ENCODE data around the gene OFD1.

OFD1 gene, protein sequence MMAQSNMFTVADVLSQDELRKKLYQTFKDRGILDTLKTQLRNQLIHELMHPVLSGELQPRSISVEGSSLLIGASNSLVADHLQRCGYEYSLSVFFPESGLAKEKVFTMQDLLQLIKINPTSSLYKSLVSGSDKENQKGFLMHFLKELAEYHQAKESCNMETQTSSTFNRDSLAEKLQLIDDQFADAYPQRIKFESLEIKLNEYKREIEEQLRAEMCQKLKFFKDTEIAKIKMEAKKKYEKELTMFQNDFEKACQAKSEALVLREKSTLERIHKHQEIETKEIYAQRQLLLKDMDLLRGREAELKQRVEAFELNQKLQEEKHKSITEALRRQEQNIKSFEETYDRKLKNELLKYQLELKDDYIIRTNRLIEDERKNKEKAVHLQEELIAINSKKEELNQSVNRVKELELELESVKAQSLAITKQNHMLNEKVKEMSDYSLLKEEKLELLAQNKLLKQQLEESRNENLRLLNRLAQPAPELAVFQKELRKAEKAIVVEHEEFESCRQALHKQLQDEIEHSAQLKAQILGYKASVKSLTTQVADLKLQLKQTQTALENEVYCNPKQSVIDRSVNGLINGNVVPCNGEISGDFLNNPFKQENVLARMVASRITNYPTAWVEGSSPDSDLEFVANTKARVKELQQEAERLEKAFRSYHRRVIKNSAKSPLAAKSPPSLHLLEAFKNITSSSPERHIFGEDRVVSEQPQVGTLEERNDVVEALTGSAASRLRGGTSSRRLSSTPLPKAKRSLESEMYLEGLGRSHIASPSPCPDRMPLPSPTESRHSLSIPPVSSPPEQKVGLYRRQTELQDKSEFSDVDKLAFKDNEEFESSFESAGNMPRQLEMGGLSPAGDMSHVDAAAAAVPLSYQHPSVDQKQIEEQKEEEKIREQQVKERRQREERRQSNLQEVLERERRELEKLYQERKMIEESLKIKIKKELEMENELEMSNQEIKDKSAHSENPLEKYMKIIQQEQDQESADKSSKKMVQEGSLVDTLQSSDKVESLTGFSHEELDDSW

GRCh38 chrX:13734278-13735172, at the start of gene OFD1, which contains the start of gene TRAPPC2:
Gene OFD1, plus strand, starts transcription at chrX:13734748. Its CDS starts 324 bp downstream, at chrX:13735072.
Gene TRAPPC2, minus strand, starts transcription at chrX:13734620. Its CDS starts 14,657 bp downstream, at chrX:13719963.
- Histone ChIP-seq H3K4me1 (ENCODE audit: control insufficient read depth, low read depth, low read length) (peaks cover 6% of the 10 kb centered on the region), H3K36me3 (ENCODE audit: control insufficient read depth, low read depth, low read length) (peaks cover 27% of the 10 kb centered on the region)

DNA sequence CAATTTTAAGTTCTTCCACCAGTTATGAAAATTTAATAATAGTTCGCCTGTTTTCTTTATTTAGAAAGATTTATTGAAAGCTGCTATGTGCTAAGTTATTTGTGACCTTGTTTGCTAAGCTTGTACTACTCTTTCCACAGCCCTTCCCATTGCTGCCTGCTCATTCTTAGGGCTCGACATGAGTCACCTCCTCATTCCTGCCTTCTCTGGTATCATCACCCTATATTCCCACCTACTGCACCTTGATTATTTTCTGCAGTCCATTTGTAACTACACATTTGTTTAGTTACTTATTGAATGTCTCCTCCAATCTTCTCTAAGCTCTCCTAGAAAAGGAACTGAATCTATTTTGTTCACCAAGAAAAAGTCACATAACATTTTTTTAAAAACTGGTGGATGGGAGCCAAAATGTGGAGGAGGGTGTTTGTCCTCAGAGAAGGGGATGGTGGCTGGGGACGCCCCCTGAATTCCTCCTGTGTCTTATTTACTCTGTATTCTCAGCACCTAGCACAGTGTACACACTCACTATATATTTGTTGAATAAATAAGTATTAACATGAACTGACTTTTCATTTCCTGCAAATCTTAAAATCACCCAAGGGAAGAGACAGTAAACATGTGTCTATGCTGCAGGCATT, 49.3 kb upstream of the OFD1 start:
- Histone ChIP-seq H3K9ac (ENCODE audit: low read length) (no peak overlapping the region), H3K4me1 (ENCODE audit: control insufficient read depth, low read depth, low read length) (peaks cover 3% of the 10 kb centered on the region), H3K9me3 (ENCODE audit: control insufficient read depth, low read depth, low read length) (no peaks in the 10 kb centered on the region), H3K36me3 (ENCODE audit: control insufficient read depth, low read depth, low read length) (no peaks in the 10 kb centered on the region), H3K27me3 (ENCODE audit: control insufficient read depth, insufficient read depth, low read length) (peaks cover 15% of the 10 kb centered on the region), H3K27ac (ENCODE audit: low read length) (no peak overlapping the region), H3K4me3 (ENCODE audit: low read length) (no peak overlapping the region)

More at GRCh38 chrX:13734278-13735172, at the start of gene OFD1, which contains the start of gene TRAPPC2:
- no peaks in the 10 kb centered on the region for H3K27me3 ChIP-seq (ENCODE audit: control insufficient read depth, insufficient read depth, low read length)
- H3K9me3 ChIP-seq (ENCODE audit: control insufficient read depth, low read depth, low read length): no peaks in the 10 kb centered on the region
- H3K27ac ChIP-seq (ENCODE audit: low read length): peak within 1 kb of the TSS; percentile 91
- H3K9ac ChIP-seq (ENCODE audit: low read length): peak within 1 kb of the TSS; percentile 96
- peak within 1 kb of the TSS; percentile 99 for H3K4me3 ChIP-seq (ENCODE audit: low read length)

GRCh38 chrX:13687203-13687602, 47.3 kb upstream of the OFD1 start:
- no peaks in the 10 kb centered on the region for H3K36me3 ChIP-seq (ENCODE audit: control insufficient read depth, low read depth, low read length)
- peaks cover 12% of the 10 kb centered on the region for H3K4me1 ChIP-seq (ENCODE audit: control insufficient read depth, low read depth, low read length)
- peaks cover 15% of the 10 kb centered on the region for H3K27me3 ChIP-seq (ENCODE audit: control insufficient read depth, insufficient read depth, low read length)
- H3K4me3 ChIP-seq (ENCODE audit: low read length): no peak overlapping the region
- no peak overlapping the region for H3K9ac ChIP-seq (ENCODE audit: low read length)
- no peak overlapping the region for H3K27ac ChIP-seq (ENCODE audit: low read length)
- no peaks in the 10 kb centered on the region for H3K9me3 ChIP-seq (ENCODE audit: control insufficient read depth, low read depth, low read length)

- no peaks in the 10 kb centered on the region for H3K36me3 ChIP-seq (ENCODE audit: control insufficient read depth, low read depth, low read length)
- H3K4me1 ChIP-seq (ENCODE audit: control insufficient read depth, low read depth, low read length): peaks cover 25% of the 10 kb centered on the region
- peaks cover 15% of the 10 kb centered on the region for H3K27me3 ChIP-seq (ENCODE audit: control insufficient read depth, insufficient read depth, low read length)
- H3K9me3 ChIP-seq (ENCODE audit: control insufficient read depth, low read depth, low read length): no peaks in the 10 kb centered on the region
- H3K9ac ChIP-seq (ENCODE audit: low read length): peak overlapping the region; percentile 91
- H3K4me3 ChIP-seq (ENCODE audit: low read length): peak overlapping the region; percentile 97
- H3K27ac ChIP-seq (ENCODE audit: low read length): no peak overlapping the region
Measured at GRCh38 chrX:13688384-13688957, 46.1 kb upstream of the OFD1 start.

GRCh38 chrX:13688958-13689740, 45.4 kb upstream of the OFD1 start, which contains the start of gene RAB9A:
Gene RAB9A, plus strand, starts transcription at chrX:13689128. Its CDS starts 19,619 bp downstream, at chrX:13708747.
- peak within 1 kb of the TSS; percentile 91 for H3K9ac ChIP-seq (ENCODE audit: low read length)
- no peaks in the 10 kb centered on the region for H3K9me3 ChIP-seq (ENCODE audit: control insufficient read depth, low read depth, low read length)
- no peaks in the 10 kb centered on the region for H3K36me3 ChIP-seq (ENCODE audit: control insufficient read depth, low read depth, low read length)
- H3K27ac ChIP-seq (ENCODE audit: low read length): peak within 1 kb of the TSS; percentile 63
- peak within 1 kb of the TSS; percentile 97 for H3K4me3 ChIP-seq (ENCODE audit: low read length)
- H3K4me1 ChIP-seq (ENCODE audit: control insufficient read depth, low read depth, low read length): peaks cover 31% of the 10 kb centered on the region
- H3K27me3 ChIP-seq (ENCODE audit: control insufficient read depth, insufficient read depth, low read length): peaks cover 15% of the 10 kb centered on the region

DNA sequence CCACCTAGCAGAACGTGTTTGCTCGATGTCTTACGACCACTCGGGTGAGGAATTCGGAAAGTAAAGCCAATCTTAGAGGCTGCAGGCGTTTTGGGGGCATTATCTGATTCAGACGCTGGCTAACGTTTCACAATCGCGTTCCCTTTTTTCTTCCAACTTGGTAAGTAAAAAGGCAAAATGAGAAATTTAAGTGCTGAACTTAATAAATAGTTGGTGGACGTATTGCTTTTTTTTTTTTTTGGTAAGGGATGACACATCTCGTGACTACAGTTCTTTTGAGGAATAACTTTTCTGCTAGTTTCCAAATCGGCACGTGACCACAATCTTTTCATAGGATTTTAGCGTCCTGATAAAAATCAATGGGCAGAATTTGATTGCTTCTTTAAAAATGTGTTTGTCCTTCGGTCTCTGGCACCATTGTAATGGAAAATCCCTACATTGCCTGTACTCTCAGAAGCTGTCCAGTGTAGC, 44.8 kb upstream of the OFD1 start:
- Histone ChIP-seq H3K36me3 (ENCODE audit: control insufficient read depth, low read depth, low read length) (no peaks in the 10 kb centered on the region), H3K4me1 (ENCODE audit: control insufficient read depth, low read depth, low read length) (peaks cover 38% of the 10 kb centered on the region), H3K4me3 (ENCODE audit: low read length) (peak overlapping the region; percentile 97), H3K9me3 (ENCODE audit: control insufficient read depth, low read depth, low read length) (no peaks in the 10 kb centered on the region), H3K27ac (ENCODE audit: low read length) (peak overlapping the region; percentile 63), H3K9ac (ENCODE audit: low read length) (peak overlapping the region; percentile 91), H3K27me3 (ENCODE audit: control insufficient read depth, insufficient read depth, low read length) (peaks cover 15% of the 10 kb centered on the region)

DNA sequence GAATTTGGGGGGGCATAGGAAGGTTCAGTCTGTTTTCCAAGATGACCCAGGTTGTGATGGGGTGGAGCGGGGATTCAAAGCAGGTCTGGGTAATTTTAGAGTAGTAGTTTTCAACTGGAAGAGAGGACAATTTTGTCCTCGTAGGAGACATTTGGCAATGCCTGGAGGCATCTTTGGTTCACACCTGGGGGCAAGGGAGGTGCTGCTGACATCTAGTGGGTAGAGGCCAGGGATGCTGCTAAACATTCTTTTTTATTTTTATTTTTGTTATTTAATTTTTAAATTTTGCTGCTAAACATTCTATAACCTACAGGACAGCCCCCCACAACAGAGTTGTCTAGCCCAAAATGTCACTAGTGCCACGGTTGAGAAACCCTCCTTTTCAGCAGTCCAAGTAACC, 43.7 kb upstream of the OFD1 start:
- Histone ChIP-seq H3K4me1 (ENCODE audit: control insufficient read depth, low read depth, low read length) (peaks cover 40% of the 10 kb centered on the region), H3K4me3 (ENCODE audit: low read length) (peak overlapping the region; percentile 97), H3K9ac (ENCODE audit: low read length) (peak overlapping the region; percentile 91)

DNA sequence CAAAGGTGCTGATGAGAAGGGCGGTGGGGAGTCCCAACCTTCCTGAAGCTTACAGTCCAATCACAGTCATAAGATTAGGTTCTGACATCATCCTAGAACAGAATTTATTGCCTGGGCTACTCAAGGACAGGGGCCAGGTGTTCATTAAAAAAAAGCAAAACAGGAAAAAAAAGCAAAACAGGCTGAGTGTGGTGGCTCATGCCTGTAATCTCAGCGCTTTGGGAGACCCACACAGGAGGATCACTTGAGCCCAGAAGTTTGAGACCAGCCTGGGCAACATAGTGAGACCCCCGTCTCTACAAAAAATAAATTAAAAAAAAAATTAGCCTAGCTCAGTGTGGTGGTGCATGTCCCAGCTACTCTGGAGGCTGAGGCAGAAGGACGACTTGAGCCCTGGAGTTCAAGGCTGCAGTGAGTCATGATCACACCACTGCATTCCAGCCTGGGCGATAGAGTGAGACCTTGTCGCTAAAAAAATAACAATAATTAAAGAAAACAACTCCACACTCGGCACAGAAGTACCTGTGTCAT, 42.6 kb upstream of the OFD1 start:
- H3K4me1 ChIP-seq (ENCODE audit: control insufficient read depth, low read depth, low read length): peaks cover 40% of the 10 kb centered on the region
- no peak overlapping the region for H3K4me3 ChIP-seq (ENCODE audit: low read length)
- no peak overlapping the region for H3K27ac ChIP-seq (ENCODE audit: low read length)

More for the DNA sequence above, 43.7 kb upstream of the OFD1 start:
- H3K27ac ChIP-seq (ENCODE audit: low read length): no peak overlapping the region
- no peaks in the 10 kb centered on the region for H3K9me3 ChIP-seq (ENCODE audit: control insufficient read depth, low read depth, low read length)
- H3K27me3 ChIP-seq (ENCODE audit: control insufficient read depth, insufficient read depth, low read length): peaks cover 15% of the 10 kb centered on the region
- no peaks in the 10 kb centered on the region for H3K36me3 ChIP-seq (ENCODE audit: control insufficient read depth, low read depth, low read length)

GRCh38 chrX:13692771-13693231, 41.7 kb upstream of the OFD1 start:
- Histone ChIP-seq H3K4me3 (ENCODE audit: low read length) (no peak overlapping the region), H3K27me3 (ENCODE audit: control insufficient read depth, insufficient read depth, low read length) (peaks cover 9% of the 10 kb centered on the region), H3K36me3 (ENCODE audit: control insufficient read depth, low read depth, low read length) (no peaks in the 10 kb centered on the region), H3K9me3 (ENCODE audit: control insufficient read depth, low read depth, low read length) (no peaks in the 10 kb centered on the region), H3K4me1 (ENCODE audit: control insufficient read depth, low read depth, low read length) (peaks cover 40% of the 10 kb centered on the region), H3K9ac (ENCODE audit: low read length) (no peak overlapping the region), H3K27ac (ENCODE audit: low read length) (no peak overlapping the region)

More for the DNA sequence above, 42.6 kb upstream of the OFD1 start:
- H3K9me3 ChIP-seq (ENCODE audit: control insufficient read depth, low read depth, low read length): no peaks in the 10 kb centered on the region
- H3K36me3 ChIP-seq (ENCODE audit: control insufficient read depth, low read depth, low read length): no peaks in the 10 kb centered on the region
- no peak overlapping the region for H3K9ac ChIP-seq (ENCODE audit: low read length)
- H3K27me3 ChIP-seq (ENCODE audit: control insufficient read depth, insufficient read depth, low read length): peaks cover 15% of the 10 kb centered on the region
